Breast epithelium (tissue), 4 donors: Measurements from ENCODE around the gene R3HDM4. TPM values are rescaled to one million over a fixed set of nuclear protein-coding genes. Genes with fewer than 3 reads are reported as not detected.
"Not testable (repeated sequence)": the region's sequence is repeated elsewhere in the genome, so short reads cannot be mapped to it uniquely, and the experiment has no call there.

Experiments
- DNase-seq, 2 donors: peaks; one replicate each; pipeline ENCODE4 v3.0.0-alpha.2; 2019; ENCODE audit warnings: low spot score in 2 of 2
- H3K27ac ChIP-seq, 2 donors: fragments of 200-600 bp; sonication (generic) in 1 of 2; one replicate each; pipeline ENCODE4 v1.5.1; 2016 to 2019; ENCODE audit warnings: mild to moderate bottlenecking in 1 of 2
- H3K27me3 ChIP-seq, 2 donors: fragments of 200-600 bp; sonication (generic) in 1 of 2; one replicate each; pipeline versions ENCODE4 v1.5.1 to v1.6.0; 2017 to 2019; ENCODE audit warnings: control low read depth in 1 of 2, mild to moderate bottlenecking in 1 of 2
- H3K36me3 ChIP-seq: fragments of 200-600 bp; one replicate; pipeline ENCODE4 v1.5.1; 2019
- H3K4me1 ChIP-seq, 2 donors: fragments of 200-600 bp; sonication (generic); one replicate each; pipeline ENCODE4 v1.5.1; 2016 to 2019; ENCODE audit warnings: control low read depth in 1 of 2
- H3K4me3 ChIP-seq, 3 donors: fragments of 200-600 bp; sonication (generic); 1 replicate in 2 of 3; 2 replicates in 1 of 3; pipeline ENCODE4 v1.5.1; 2016 to 2019; ENCODE audit warnings: mild to moderate bottlenecking in 3 of 3, moderate library complexity in 2 of 3
- H3K9me3 ChIP-seq, 2 donors: fragments of 200-600 bp; sonication (generic) in 1 of 2; one replicate each; pipeline ENCODE4 v1.5.1; 2016 to 2019; ENCODE audit warnings: control low read depth in 1 of 2
- POLR2A ChIP-seq: fragments of 450-650 bp; IDR thresholded peaks from one replicate; pipeline ENCODE4 v1.6.1; 2016; ENCODE audit warnings: antibody characterized with exemption, mild to moderate bottlenecking, moderate library complexity
- POLR2AphosphoS5 ChIP-seq, 3 donors: sonication (generic); formaldehyde crosslinking; IDR thresholded peaks; one replicate each; pipeline ENCODE4 v1.6.1; 2017; ENCODE audit warnings: antibody characterized with exemption in 3 of 3
- intact Hi-C: fragments of 100-400 bp; cut with DNase I; formaldehyde crosslinking; loops from one replicate; pipeline ENCODE4 v1.15.1; 2023; ENCODE audit warnings: low total_unique reads
- total RNA-seq, 3 donors: library from RNA; depleted of rRNA; stranded (reverse); fragments of >200 nt; gene quantifications; one replicate each; pipeline ENCODE4 v1.1.0, GENCODE V29; 2016
- TF ChIP-seq, protein P1 (sequence below), 3 donors: fragments of 450-650 bp; IDR thresholded peaks; one replicate each; pipeline ENCODE4 v1.5.1; 2016 to 2017; ENCODE audit warnings: antibody characterized with exemption in 3 of 3, mild to moderate bottlenecking in 3 of 3, moderate library complexity in 3 of 3

R3HDM4 gene
- 10 to 100 TPM; 31.8 to 41.6 (median 41.0) TPM for total RNA-seq

DNA sequence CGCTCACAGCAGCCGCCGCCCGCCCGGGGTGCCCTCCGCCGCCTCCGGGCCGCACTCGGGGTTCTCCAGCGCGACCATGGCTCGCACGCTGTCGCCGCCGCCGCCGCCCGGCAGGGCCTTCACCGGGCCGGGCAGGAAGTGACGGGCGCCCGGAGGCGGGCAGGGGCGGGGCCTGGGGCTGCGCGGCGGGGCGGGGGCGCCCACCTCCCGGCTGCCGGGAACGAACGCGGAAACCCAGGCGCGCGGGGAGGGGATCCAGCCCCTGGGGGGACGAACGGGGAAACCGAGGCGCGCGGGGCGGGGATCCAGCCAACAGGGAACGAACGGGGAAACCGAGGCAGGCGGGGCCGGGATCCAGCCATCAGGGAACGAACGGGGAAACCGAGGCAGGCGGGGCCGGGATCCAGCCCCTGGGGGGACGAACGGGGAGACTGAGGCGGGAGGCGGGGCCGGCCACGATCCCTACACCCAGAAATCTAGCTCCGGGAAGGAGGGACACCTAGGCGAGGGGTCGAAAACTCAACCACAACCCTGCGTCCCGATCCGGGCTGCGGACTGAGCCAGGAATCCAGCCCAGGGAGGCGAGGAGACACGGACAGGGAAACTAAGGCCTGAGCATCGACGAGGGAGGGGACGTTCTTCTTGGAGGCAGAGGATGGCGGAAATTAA lies at the start of gene R3HDM4:
Gene R3HDM4, minus strand, starts transcription at position 140 of the 669 bp plus-strand sequence. Its CDS starts 62 bp downstream, at position 78.
- peak; percentile 35 to 72 (median 39) for TF ChIP-seq POLR2AphosphoS5 (IDR thresholded peaks at IDR 0.05)
- TF ChIP-seq POLR2A: no peak
- intact Hi-C loops: no loop called here
- H3K4me1 ChIP-seq: peaks cover 3 to 16% of the 10 kb centered on the region in 2 donors
- peaks cover 5 to 8% of the 10 kb centered on the region in 2 donors for H3K27me3 ChIP-seq
- no peaks in the 10 kb centered on the region for H3K36me3 ChIP-seq
- DNase-seq: peak; percentile 76 to 84
- H3K27ac ChIP-seq: peak within 1 kb of the TSS; percentile 96 to 98
- peak within 1 kb of the TSS; percentile 80 to 98 (median 85) for H3K4me3 ChIP-seq
- no peaks in the 10 kb centered on the region for H3K9me3 ChIP-seq

DNA sequence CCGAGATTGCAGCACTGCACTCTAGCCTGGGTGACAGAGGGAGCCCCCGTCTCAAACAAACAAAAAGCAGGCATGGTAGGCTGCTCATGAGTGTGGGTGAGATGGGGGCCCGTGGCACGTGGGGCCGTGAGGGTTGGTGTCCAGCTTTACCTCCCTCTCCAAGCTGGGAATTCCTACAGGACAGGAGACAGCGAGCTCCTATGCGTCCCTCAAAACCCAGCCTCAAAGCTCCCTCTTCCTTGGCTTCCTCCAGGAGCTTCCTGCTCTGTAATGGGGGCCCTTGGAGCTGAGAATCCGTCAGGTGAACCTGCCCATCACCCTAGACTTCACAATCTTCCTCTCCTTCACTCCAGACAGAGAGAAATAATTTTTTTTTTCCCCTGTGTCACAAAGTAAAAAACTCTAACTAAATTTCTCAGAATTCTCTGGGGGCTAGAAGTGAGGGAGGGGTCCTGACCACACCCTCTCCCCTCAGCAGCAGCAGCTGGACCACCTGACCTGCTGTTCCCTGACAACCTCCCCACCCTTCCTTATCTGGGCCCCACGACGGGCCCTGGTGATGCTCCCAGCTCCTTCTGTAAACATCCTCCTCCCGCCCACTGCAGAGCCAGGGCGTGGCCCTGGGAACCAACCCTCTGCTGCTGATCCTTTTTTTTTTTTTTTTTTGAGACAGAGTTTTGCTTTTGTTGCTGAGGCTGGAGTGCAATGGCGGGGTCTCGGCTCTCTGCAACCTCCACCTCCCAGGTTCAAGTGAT lies 49.0 kb upstream of the R3HDM4 start:
- TF ChIP-seq POLR2AphosphoS5 (IDR thresholded peaks at IDR 0.05): no peak
- TF ChIP-seq, protein P1, sequence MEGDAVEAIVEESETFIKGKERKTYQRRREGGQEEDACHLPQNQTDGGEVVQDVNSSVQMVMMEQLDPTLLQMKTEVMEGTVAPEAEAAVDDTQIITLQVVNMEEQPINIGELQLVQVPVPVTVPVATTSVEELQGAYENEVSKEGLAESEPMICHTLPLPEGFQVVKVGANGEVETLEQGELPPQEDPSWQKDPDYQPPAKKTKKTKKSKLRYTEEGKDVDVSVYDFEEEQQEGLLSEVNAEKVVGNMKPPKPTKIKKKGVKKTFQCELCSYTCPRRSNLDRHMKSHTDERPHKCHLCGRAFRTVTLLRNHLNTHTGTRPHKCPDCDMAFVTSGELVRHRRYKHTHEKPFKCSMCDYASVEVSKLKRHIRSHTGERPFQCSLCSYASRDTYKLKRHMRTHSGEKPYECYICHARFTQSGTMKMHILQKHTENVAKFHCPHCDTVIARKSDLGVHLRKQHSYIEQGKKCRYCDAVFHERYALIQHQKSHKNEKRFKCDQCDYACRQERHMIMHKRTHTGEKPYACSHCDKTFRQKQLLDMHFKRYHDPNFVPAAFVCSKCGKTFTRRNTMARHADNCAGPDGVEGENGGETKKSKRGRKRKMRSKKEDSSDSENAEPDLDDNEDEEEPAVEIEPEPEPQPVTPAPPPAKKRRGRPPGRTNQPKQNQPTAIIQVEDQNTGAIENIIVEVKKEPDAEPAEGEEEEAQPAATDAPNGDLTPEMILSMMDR (IDR thresholded peaks at IDR 0.05): no peak
- TF ChIP-seq POLR2A: no peak
- DNase-seq: no peak
- Histone ChIP-seq H3K9me3 (no peaks in the 10 kb centered on the region), H3K27ac (no peak overlapping the region), H3K4me1 (no peaks in the 10 kb centered on the region), H3K36me3 (no peaks in the 10 kb centered on the region), H3K4me3 (no peak overlapping the region), H3K27me3 (no peaks in the 10 kb centered on the region)
- intact Hi-C loops: no loop called here

DNA sequence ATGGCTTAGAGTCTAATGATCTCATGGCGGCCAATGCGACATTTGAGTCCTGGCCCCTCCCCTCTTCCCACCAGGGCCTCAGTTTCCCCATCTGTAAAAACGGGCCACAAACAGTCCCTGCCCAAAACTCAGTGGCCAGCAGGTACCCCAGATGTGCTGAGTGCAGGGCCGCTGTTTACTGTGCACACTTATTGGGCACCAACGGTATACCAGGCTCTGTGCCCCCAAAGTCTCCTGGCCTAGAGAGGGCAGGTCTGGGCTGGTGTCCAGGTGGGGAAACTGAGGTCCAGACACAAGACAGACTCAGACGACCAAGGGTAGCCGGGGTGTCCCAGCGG lies 47.6 kb upstream of the R3HDM4 start:
- no peak overlapping the region for H3K4me3 ChIP-seq
- H3K27ac ChIP-seq: no peak overlapping the region
- no peak for DNase-seq
- H3K36me3 ChIP-seq: no peaks in the 10 kb centered on the region
- H3K4me1 ChIP-seq: no peaks in the 10 kb centered on the region
- intact Hi-C loops: no loop called here
- no peak for TF ChIP-seq POLR2AphosphoS5 (IDR thresholded peaks at IDR 0.05)
- TF ChIP-seq, protein P1 (IDR thresholded peaks at IDR 0.05): no peak
- TF ChIP-seq POLR2A: no peak
- H3K9me3 ChIP-seq: no peaks in the 10 kb centered on the region
- no peaks in the 10 kb centered on the region for H3K27me3 ChIP-seq

DNA sequence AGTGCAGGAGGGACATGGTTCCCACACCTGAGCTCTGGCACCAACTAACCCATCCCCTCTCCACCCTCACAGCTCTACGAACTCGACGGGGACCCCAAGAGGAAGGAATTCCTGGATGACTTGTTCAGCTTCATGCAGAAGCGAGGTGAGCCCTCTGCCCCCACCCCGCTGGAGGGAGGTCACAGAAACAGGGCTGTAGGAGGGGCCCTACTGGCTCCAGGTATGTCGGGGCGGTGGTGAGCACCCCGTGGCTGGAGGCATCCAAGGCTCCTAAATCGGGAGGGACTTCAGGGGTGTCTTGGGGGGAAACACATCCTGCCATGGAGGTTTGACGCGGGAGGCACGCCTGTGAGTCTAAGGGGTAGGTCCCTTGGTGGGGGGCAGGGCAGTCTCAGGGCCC lies 47.0 kb upstream of the R3HDM4 start:
- Histone ChIP-seq H3K27me3 (no peaks in the 10 kb centered on the region), H3K9me3 (no peaks in the 10 kb centered on the region), H3K4me1 (no peaks in the 10 kb centered on the region), H3K36me3 (no peaks in the 10 kb centered on the region), H3K4me3 (no peak overlapping the region), H3K27ac (no peak overlapping the region)
- TF ChIP-seq POLR2A: no peak
- no peak for TF ChIP-seq POLR2AphosphoS5 (IDR thresholded peaks at IDR 0.05)
- TF ChIP-seq, protein P1 (IDR thresholded peaks at IDR 0.05): no peak
- no peak for DNase-seq
- intact Hi-C loops: no loop called here

DNA sequence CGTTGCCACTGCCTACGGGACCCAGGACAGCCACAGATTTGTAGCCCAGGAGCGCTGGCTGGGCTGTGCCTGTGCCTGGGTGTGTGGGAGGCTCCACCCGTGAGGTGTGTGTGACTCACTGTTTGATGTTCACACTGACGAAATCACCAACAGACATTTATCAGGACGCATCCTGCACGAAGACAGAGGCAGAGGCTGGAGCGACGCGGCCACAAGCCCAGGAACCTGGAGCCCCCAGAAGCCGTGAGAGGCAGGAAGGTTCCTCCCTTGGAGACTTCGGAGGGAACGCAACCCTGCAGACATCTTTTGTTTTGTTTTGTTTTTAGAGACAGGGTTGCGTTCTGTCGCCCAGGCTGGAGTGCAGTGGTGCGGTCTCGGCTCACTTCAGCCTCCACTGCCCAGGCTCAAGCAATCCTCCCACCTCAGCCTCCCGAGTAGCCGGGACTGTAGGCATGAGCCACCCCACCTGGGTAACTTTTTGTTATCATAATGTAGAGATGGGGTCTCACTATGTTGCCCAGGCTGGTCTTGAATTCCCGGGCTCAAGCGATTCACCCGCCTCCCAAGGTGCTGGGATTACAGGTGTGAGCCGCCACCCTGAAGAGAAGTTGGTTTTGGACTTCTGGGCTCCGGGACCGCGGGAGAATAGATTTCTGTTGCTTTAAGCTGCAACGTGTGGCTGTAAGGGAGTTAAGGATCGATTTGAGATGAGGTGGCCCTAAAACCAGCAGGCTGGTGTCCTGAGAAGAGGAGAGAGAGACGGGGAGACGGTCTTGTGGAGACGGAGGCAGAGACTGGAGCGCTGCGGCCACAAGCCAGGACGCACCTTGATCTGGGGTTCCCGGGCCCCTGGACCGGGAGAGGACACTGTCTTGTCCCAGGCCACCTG lies 46.2 kb upstream of the R3HDM4 start:
- Histone ChIP-seq H3K27me3 (no peaks in the 10 kb centered on the region), H3K4me3 (no peak overlapping the region), H3K36me3 (no peaks in the 10 kb centered on the region), H3K27ac (no peak overlapping the region), H3K4me1 (no peaks in the 10 kb centered on the region), H3K9me3 (no peaks in the 10 kb centered on the region)
- no peak for DNase-seq
- TF ChIP-seq POLR2A (no peak), POLR2AphosphoS5 (IDR thresholded peaks at IDR 0.05) (no peak)
- TF ChIP-seq, protein P1 (IDR thresholded peaks at IDR 0.05): no peak
- intact Hi-C loops: no loop called here

DNA sequence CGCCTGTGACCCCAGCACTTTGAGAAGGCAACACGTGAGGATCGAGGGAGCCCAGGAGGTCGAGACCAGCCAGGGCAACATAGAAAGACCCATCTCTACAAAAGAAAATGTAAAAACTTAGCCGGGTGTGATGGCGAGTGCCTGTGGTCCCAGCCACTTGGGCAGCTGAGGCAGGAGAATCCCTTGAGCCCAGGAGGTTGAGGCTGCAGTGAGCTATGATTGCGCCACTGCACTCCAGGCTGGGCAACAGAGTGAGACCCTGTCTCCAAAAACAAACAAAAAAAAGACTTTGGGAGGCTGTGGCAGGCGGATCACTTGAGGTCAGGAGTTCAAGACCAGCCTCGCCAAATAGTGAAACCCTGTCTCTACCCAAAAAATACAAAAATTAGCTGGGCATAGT lies 44.6 kb upstream of the R3HDM4 start:
- DNase-seq, H3K9me3 ChIP-seq, H3K27me3 ChIP-seq, intact Hi-C loops, H3K4me3 ChIP-seq, H3K36me3 ChIP-seq, H3K4me1 ChIP-seq, H3K27ac ChIP-seq: not testable (repeated sequence)
